Measurements from ENCODE around the gene RHOF. TPM values are rescaled to one million over a fixed set of nuclear protein-coding genes. Genes with fewer than 3 reads are reported as not detected.

RHOF gene
- total and polyA plus RNA-seq, 2 of the 8 experiments (the other 6 are each of a cell fraction or from before 2014, with no cell fraction given): 23.8 to 31.9 TPM

GRCh38 chr12:121793838-121794533, 498 bp upstream of the RHOF start (continued):
- TF ChIP-seq RAD21 (IDR thresholded peaks at IDR 0.05 in 1 of 2, conservative IDR thresholded peaks at IDR 0.05 in 1 of 2; ENCODE audit: low read depth in 2 of 2, low read length in 2 of 2) (peak; percentile 85 to 91), GABPA (IDR thresholded peaks at IDR 0.05; ENCODE audit: borderline replicate concordance, insufficient read depth, low read length) (peak; percentile 51; the same call in 1 of the 2 replicates), USF2 (IDR thresholded peaks at IDR 0.05; ENCODE audit: low read length) (0 out of 2 replicates have a peak, but pooled peaks have one; percentile 3), SIN3A (conservative IDR thresholded peaks at IDR 0.05 in 1 of 2, IDR thresholded peaks at IDR 0.05 in 1 of 2; ENCODE audit: low read depth in 1 of 2, low read length in 2 of 2) (peak; percentile 32 to 63; a peak in 2 of 4 replicates), SIX5 (IDR thresholded peaks at IDR 0.05; ENCODE audit: low read depth, low read length) (no peak), SP1 (IDR thresholded peaks at IDR 0.05; ENCODE audit: low read depth, low read length) (no peak), FOSL1 (IDR thresholded peaks at IDR 0.05; ENCODE audit: insufficient read depth, low read depth, low read length) (no peak), SP2 (IDR thresholded peaks at IDR 0.05; ENCODE audit: low read length) (no peak), SAP30 (IDR thresholded peaks at IDR 0.05; ENCODE audit: insufficient read depth, insufficient replicate concordance, low read length) (no peak), CBX8 (IDR thresholded peaks at IDR 0.05; ENCODE audit: borderline replicate concordance, low read depth, low read length) (no peak), JUND (IDR thresholded peaks at IDR 0.05; ENCODE audit: low read length) (0 out of 2 replicates have a peak, but pooled peaks have one; percentile 56), TAF1 (IDR thresholded peaks at IDR 0.05; ENCODE audit: low read depth, low read length) (0 out of 2 replicates have a peak, but pooled peaks have one; percentile 40), ATF2 (IDR thresholded peaks at IDR 0.05; ENCODE audit: low read length) (no peak), TEAD4 (IDR thresholded peaks at IDR 0.05; ENCODE audit: low read depth, low read length) (0 out of 2 replicates have a peak, but pooled peaks have one; percentile 2), BRCA1 (IDR thresholded peaks at IDR 0.05; ENCODE audit: low read depth, low read length) (no peak), RBBP5 (IDR thresholded peaks at IDR 0.05; ENCODE audit: borderline replicate concordance, low read depth, low read length) (peak; percentile 44; the same call in 1 of the 2 replicates), RNF2 (IDR thresholded peaks at IDR 0.05; ENCODE audit: borderline replicate concordance, low read depth, low read length, missing control alignments, poor library complexity, severe bottlenecking) (no peak), GTF2F1 (IDR thresholded peaks at IDR 0.05; ENCODE audit: borderline replicate concordance, low read depth, low read length) (0 out of 2 replicates have a peak, but pooled peaks have one; percentile 58)
- TF ChIP-seq, protein P1, sequence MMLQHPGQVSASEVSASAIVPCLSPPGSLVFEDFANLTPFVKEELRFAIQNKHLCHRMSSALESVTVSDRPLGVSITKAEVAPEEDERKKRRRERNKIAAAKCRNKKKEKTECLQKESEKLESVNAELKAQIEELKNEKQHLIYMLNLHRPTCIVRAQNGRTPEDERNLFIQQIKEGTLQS (IDR thresholded peaks at IDR 0.05; ENCODE audit: insufficient read depth, low read depth, low read length): 0 out of 2 replicates have a peak, but pooled peaks have one; percentile 54
